ENCODE results near the gene RNGTT.

GRCh38 chr6:88842320-88842719 is 121.1 kb downstream of the RNGTT start:
- TF ChIP-seq CTCF (IDR thresholded peaks at IDR 0.05): no peak
- TF ChIP-seq EP300 (IDR thresholded peaks at IDR 0.05): no peak
